Inflammatory macrophage treated with lipopolysaccharide for 1 hour (primary cell): Measurements from ENCODE around the gene FIGN.

ENCODE experiments used
- DNase-seq, 2 donors: peaks; one replicate each; pipeline ENCODE4 v3.0.0-alpha.2; 2020 to 2022

The FIGN gene

DNA sequence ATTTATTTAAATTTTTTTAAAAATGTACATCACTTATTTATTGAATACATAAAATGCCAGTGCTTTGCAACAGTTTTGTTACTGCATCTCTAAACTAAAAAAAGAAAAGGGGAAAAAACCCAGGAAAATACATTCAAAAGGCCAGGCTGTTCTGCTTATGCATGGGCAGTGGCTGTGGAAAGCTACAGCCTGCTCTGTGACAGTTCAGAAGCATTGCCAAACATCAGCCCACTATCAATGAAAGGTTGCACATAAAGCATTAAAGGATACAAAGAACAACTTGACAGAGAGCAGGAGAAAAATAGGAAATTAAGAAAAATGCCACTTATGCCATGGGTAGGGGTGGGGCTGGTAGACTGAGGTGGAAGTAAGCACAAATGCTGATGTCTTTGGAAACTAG, 128.2 kb downstream of the FIGN start:
- DNase-seq = no peak

DNA sequence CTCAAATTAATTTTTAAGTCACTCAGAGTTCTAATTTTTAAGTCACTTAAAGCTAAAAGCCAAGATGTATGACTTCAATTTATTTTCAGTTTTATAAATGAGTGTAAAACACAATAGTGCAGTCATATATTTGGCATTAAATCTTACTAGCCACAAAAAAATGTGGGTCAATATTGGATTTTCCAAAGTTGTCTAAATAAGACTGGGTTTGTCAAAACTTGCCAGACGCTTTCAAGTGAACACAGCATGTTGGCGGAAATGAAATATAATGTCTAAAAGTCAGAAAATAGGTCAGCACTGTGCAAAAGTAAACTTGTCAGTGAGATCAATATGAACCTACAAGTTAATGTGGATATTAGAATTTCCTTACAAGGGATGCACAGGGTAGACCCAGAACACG, 128.9 kb downstream of the FIGN start:
- no peak for DNase-seq

DNA sequence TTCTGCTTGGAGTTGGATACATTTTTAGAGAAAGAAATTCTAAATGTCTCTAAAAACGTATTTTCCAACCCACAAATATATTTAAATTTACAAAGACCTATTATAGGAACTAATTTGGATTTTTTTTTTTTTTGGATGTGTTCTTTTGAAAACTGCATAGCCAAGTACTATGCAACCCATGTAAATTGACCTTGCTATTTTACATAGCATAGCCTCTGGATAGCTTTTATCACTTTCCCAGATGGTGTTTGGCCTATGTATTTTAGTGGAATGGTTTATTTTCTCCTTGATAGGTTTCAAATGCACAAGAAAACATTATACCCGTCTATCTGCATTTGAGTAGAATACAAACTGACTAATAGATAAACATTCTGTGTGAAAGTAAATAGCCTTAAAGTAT, 130.0 kb downstream of the FIGN start:
- DNase-seq = no peak

DNA sequence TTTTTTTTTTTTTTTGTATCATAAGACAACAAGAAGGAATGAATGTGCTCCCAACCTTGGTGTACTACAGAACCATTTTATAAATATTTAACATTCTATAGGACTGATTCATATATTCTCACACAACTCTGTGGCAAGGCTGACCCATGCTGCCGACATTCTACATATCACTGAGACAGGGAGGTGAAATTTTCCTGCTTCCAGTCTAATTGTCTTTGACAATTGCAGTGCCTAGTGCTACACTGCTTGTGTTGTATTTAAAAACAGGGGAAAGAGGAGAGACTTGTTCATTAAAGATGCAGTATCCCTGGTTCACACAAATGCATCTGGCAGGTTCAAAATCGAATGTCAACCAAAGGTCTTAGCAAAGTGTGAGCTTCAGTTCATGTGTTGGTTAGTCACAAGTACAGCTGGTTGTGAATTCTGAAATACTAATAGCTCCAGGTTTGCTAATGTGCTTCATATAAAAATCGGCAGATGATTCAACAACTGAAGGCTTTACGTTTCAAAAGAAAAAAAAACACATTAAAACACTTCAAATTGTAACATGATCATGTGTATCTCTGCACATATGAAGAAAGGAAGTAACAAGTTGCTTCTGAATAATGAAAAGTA, 130.8 kb downstream of the FIGN start:
- DNase-seq = no peak

DNA sequence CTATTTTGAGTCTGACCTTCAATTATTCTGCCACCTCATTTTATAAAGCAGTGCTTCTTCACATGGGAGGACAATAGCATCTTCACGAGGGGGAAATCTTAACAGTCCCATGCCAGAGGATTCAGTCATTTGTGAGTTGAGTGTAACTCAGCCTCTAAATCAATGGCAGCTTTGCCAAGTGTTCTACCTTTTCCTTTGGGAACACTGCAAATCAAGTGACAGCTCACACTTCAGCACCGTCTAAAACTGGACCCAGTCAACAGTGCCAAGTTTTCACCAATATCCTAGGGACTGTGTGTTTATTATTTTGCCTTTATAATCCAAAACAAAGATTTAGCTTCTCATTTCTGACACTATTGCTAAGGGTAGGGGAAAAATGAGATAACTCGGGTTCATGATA, 133.6 kb downstream of the FIGN start:
- DNase-seq = no peak

DNA sequence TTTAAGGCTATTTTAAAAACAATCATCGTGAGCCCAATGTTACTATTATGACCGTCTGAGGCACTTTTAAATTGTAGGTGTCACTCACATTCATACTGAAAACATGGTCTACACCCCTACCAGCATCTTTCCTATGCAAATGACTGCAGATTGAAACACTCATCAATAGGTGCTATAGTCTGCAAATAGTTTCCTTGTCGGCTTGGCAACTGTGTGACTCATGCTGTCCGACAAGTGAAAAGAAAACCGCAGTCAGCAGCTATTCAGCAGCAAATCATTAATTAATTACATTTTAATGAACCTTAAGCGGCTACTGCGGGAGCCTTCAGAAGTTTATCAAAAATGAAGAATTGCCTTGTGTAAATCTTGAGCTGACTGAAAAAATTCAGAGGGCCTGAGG, 134.4 kb downstream of the FIGN start:
- no peak for DNase-seq

DNA sequence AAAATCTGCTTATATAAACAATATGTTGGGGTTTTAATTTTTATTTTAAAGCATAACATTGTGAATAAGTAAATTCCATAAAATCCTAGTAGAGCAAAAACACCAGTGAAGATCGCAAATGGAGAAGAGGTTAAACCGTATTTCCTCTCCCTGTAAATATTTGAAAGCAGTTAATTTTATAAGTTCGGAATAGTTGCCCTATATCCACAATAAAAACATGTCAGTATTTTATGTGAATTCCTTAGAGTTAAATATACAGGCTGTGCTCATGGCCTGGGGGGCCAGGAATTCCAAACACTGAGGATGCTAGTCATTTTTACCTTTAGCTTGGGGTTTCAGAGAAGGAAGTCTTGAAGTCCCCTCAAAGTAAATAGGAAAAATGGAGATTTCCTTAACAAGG, 135.0 kb downstream of the FIGN start:
- no peak for DNase-seq

DNA sequence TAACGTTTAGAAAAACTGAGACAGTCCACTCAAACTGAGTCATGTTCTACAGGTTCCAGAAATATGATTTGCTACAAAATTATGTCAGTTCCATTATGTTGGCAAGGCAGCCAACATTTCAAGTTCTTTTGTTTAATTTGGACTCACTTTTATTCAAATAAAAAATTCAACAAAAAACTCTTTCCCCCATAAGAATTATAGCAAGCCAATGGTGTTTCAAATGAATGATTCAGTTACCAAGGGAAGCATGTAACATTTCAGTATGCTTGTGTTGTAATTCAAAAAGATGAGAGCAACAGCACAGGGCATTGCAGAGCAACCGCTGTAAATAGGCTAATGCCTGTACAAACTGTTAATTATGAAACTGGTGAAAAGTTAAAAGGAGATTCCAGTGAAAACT, 140.8 kb downstream of the FIGN start:
- no peak for DNase-seq

DNA sequence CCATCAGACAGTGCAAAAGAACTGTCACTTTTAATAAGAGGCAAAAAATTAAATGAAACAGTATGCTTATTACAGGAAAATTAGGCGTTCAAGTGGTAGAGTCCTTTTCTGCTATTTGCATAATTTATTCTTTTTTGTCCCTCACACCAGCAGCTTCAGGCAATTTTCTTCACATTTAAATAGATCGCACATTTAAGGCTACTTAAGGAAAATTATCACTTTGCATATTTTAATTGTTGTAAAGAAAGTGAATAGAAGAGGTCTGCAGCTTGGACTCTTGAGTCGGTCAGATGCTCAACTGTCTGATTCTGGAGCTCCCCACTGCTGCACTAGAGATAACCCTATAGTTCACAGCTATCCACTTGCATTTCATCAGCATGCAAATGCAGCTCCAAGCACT, 141.3 kb downstream of the FIGN start:
- DNase-seq = no peak

DNA sequence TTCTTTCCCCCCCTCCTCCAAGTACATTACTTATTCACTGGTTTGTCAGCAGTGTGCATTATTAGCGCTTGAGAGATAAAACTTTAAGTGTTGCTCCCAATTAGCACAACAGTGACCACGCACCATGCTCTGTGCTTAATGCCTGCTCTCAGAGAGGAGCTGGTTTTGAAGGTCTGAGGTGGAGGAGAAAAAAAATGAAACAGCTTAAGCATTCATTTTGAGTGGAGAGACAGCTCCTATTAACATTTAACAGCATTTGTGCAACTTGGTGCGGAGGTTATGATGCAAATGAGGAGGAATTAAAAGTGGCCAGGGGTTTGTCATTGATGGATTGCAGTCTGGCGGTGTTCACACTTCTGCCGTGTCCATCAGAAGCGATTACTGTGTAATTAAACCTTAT, 141.8 kb downstream of the FIGN start:
- DNase-seq = no peak

DNA sequence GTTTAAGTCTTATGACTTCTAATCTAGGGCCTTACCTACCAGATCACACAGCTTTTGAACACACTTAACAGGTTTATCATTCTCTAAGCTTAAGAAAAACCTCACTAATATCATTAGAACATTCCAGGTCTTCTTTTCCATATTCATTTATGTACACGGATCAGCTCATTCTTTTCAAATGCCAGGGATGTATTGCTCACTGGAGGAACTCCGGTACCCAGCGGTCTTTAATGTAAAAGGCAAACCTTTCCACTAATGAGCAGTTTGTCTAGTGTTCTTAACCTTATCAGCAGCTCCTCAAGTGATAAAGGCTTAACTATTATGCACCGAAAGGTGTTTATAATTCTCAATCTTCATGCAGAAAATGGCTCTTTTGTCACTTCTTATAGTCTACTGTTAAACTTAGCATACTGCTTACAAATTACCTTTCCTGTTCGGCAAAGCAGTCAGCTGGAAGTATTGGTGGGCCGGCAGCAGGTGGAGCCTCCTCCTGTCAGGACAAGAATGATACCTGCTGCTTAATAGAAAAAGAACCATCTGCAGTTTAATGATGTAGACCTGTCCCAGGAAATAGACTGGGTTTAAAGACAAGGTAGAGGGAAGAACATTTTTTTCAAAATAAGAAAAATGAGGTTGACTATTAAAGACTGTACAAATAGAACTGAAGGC, 142.7 kb downstream of the FIGN start:
- DNase-seq = no peak

DNA sequence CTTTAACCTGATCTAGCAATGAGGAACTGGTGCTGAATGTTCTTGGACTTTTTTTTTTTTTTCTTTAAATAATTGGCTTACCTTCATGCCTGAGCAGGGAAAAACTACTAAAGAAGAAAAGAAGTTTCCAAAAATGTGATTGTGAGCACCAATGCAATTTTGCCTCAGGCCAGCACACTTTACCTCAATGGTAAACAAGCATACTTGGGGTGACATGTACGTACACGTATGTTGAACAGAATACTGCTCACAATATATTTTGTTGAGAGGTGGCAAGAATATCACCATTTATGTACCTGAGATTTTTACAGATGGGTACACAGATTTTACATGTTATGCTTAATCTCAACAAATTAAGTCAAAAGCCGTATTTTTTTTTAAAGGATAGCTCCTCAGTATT, 144.3 kb downstream of the FIGN start:
- DNase-seq = no peak

DNA sequence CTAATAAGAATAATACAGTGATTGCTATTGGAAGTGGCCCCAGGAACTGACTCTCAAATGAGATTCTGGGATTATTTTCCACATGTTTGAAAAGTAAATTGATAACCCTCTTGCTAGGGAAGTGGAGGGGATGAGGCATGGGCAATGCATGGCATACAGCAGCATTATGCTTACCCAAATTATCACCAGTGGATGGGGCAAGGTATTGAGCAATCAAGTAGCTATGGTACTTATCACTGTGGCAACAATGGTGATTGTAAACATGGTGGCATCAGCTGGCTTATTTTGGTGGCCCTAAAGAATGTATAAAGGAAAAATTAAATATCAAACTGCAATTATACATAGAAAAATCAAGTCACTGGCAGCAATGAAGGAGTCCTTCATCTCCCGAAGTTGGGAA, 155.1 kb downstream of the FIGN start:
- no peak for DNase-seq

DNA sequence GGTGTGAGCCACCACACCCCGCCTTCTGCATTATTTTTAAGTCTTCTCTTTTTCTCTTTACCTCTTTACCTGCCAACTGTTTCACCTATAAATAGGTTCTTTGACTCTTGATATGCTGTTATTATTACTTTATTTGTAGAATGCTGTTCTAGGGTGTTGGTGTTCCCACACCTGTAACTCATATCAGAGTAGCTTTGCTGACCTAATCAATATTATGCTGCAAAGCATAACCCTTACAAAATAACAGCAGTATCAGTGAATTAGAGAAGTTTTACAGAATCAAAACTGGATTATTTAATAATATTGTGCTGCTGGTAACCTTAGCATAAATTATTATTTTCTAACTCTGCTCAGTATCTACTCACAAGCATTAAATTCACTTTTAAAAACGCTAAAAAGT, 161.5 kb downstream of the FIGN start:
- DNase-seq = no peak

DNA sequence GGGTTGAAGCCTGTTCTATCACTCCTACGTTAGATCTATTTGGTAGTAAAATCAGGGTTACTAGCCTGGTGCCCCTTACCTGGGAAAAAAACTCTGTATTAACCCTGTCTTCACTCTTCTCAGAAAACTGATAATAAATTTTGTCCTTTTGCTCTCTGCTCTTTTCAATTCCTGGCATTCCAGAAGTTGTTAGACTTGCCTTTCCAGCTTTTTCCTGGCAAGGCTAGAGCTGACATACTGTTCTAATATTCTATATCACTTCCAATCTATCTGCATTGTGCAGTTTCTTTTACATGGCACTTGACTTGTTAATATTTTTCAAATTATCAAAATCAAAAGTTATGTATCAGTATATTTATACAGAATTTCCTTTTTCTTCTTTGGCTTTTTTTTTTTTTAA, 162.2 kb downstream of the FIGN start:
- no peak for DNase-seq

DNA sequence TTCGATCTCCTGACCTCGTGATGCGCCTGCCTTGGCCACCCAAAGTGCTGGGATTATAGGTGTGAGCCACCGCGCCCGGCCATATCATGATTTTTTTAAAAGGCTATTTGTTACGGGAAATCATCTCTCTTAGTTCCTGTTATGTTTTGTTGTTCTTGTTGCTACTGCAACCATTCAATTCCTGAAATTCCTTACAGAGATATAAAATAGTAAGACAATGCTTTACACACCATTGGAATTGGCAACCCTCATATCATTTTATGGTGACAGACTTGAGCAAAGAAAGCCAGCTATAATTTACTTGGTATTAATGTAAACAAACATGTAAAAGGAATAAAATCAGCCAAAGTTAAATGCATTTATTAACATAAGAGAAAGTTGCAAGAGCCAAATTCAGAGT, 163.0 kb downstream of the FIGN start:
- no peak for DNase-seq

DNA sequence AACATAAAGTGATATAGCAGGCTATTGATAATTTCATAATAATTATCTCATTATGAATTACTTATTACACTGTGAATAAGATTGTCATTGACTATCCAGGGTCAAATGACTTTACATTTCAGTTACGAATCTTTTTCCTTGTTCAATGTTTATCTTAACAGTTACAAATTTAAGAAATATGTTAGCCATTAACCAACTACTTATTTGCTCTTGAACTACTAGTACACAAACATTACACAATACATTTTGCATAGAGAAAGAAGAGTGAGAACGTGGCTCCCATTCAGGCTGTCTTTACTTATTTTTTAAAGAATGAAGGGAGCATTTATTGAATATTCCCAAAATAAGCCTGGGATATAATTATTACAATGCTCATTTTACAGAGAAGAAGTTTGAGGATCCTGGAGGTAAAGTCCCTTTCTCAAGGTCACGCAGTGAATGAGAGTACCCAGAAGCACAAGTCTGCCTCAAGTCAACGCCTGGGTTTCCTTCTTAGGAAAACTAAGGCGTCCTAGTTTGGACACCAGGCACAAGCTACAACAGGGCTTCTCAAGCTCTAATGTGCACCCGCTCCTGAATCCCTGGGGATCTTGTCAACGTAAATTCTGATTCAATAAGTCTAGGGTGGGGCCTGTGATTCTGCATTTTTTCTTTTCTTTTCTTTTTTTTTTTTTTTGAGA, 164.2 kb downstream of the FIGN start:
- no peak for DNase-seq

DNA sequence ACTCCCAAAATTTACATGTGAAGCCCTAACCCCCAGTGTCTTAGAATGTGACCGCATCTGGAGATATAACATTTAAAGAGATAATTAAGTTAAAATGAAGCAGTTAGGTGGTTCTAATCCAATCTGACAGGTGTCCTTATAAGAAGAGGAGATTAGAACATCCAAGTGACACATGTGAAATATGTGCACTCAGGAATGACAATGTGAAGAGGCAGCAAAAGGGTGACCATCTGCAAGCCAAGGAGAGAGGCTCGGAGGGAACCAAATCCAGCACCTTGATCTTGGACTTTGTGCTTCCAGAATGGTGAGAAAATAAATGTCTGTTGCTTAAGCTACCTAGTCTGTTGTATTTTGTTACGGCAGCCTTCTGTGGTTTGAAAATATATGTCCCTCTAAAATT, 165.4 kb downstream of the FIGN start:
- DNase-seq = no peak

DNA sequence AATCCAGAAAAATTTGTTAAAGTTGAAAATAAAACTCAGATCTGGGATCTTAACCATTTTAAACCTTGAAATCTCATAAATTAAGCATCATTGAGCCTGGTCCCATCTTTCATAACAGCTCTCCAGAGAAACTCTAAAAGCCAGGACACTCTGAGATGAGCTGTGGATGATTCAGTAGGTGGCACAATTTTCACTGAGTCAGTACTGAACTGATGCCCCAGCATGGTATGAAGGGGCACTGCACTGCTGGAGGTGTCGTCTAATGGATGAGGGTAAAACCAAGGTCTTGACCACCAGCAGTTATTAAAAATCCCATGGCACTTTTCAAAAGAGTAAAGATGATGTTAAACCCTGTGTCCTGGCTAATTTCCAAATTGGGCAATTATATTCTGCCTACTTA, 170.6 kb downstream of the FIGN start:
- DNase-seq = no peak

DNA sequence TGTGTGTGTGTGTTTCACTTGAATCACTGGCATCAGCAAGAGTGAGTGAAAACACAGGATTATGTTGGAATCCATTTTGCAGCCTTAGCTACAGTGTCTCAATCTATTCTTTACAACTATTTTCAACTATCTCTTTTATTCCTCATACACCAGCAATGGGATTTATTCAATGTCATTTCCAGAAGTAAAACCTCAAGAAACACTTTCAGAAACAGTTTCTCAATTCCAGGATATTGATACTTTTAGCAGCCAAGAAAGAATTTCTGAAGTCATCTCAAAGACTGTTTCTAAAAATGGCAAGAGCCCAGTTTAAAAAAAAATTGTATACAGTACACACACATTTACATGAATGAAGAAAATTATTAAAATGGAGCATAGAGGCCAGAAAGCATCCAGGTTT, 171.6 kb downstream of the FIGN start:
- DNase-seq = no peak

DNA sequence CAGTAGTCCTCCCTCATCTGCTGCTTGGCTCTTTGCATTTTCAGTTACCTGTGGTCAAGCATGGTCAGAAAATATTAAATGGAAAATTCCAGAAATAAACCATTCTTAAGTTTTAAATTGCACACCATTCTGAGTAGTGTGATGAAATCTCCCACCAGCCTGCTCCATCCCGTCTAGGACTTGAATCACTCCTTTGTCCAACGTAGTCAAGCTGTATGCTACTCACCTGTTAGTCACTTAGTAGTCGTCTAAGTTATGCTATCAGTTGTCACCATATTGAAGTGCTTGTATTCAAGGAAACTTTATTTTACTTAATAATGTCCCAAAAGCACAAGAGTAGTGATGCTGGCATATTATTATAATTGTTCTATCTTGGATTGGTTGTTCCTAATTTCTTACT, 172.5 kb downstream of the FIGN start:
- DNase-seq = no peak

DNA sequence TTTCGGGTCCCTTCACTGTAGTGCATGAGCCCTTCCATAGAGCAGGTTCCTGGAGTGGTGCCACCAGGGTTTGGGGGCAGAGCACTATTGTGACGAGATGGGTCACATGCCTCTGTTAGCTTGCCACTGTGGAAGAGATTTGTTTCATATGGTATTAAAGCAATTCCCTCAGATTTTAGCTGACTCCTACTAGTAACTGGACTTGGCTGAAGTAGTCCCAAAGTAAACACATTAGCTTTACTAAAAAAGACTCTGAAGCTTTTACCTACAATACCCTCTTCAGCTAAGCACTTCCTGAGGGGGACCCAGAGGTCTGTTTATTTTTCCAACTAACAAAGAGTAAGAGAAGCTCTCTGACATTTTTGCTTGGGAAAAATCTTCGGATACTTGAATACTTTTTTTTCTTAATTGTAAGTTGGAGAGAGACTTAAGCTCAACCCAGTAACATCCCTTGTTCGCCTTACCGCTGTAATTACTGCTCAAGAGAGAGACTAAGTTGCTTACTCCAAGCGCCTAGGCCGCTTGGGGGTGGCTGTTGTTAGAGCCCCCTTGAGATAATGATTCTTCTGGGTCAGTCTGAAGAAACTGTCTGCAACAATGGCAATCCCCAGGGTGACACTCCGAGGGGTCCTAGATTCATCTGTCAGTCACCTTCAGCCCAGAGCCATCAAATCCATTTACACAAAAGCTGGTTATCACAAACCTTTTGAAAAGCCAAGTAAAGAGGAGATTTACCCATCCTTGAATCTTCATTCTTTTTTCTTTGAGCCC, 177.4 kb downstream of the FIGN start:
- no peak for DNase-seq

DNA sequence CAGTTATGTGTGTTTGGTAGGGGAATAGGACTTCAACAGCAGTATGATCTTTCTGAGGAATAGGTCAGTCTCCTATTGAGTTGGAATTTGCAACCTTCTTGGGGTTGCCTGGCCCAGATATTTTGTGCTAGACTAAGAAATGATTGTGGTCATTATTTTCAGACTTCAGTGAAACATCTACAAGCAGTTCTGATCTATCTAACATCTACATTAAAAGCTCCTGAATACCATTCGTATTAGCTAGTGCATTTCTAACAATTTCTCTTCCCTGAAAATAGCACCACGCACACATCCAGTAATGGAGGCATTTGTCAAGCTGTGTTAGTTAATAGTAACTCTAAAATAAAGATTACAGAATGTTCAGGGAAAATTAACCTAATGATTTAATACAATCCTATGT, 179.3 kb downstream of the FIGN start:
- DNase-seq = no peak

DNA sequence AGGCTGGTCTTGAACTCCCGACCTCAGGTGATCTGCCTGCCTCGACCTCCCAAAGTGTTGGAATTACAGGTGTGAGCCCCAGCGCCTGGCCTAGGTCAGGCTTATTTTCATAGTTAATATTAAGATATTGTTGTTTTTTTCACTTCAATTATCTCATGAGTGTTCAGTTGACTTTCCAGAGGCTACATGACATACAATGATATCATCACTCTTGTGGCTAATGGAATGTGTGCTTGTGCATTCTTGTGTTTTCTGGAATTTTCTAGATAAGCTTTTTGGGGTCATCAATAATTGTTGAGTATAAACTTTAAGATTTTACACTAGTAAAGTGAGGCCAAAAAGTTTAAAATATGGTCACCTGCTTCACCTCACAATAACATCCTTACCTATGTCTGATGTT, 180.9 kb downstream of the FIGN start:
- no peak for DNase-seq
